C4-2B (cell line): ENCODE data around the gene CBARP.

Experiments
- H3K27ac ChIP-seq: fragments of 450-650 bp; 2 replicates; pipeline ENCODE4 v1.5.1; 2017
- CTCF ChIP-seq: fragments of 450-650 bp; conservative IDR thresholded peaks from 2 replicates; pipeline ENCODE4 v1.5.1; 2017; ENCODE audit warnings: mild to moderate bottlenecking
- ZFX ChIP-seq: fragments of 450-650 bp; IDR thresholded peaks from 2 replicates; pipeline ENCODE4 v1.6.1; 2017

CBARP gene

GRCh38 chr19:1278713-1279660 is 41.2 kb upstream of the CBARP start:
- no peak overlapping the region for H3K27ac ChIP-seq

DNA sequence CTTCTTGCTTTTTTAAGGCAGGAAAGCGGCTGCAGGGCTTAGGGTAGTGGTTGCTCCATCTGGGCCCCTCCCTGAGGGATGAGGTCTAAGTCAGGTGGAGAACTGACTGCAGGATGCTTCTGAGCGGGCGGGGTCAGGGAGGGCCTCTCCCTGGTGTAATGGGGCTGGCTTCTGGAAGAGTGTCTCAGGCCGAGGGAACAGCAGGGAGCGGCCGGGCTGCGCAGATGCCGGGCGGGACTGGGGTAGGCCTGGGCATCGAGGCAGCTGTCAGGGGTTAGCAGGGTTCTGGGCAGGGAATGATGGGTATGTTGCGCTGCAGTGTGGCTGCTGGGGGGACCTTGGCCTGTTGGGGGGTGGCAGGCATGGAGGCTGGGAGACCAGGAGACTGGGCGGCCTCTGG is 40.3 kb upstream of the CBARP start:
- H3K27ac ChIP-seq, result no peak overlapping the region
- TF ChIP-seq CTCF (no peak), ZFX (no peak)

More at GRCh38 chr19:1278713-1279660, 41.2 kb upstream of the CBARP start:
- TF ChIP-seq ZFX (no peak), CTCF (no peak)

DNA sequence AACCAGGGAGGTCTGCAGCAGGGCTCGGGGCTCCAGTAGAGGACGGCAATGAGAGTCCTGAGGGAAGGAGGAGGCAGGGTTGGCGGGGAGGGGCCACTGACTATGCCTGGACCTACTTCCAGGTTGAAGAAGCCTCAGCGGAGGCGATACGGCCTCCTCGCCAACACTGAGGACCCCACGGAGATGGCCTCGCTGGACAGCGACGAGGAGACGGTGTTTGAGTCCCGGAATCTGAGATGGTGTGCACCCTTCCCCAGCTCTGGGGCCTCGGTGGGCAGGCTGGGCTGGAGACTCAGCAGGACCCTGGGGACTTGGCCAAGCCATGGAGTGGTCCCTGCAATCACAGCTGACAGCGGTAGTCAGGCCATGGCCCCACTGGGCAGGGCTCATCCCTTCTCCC is 39.3 kb upstream of the CBARP start:
- TF ChIP-seq CTCF (no peak), ZFX (no peak)
- H3K27ac ChIP-seq, result peak overlapping the region; percentile 94

- peak overlapping the region; percentile 94 for H3K27ac ChIP-seq
- no peak for TF ChIP-seq CTCF
- TF ChIP-seq ZFX, result no peak
Measured at GRCh38 chr19:1276628-1277022, 38.8 kb upstream of the CBARP start.

GRCh38 chr19:1275976-1276627 is 38.3 kb upstream of the CBARP start:
- TF ChIP-seq CTCF (no peak), ZFX (no peak)
- peak overlapping the region; percentile 94 for H3K27ac ChIP-seq

DNA sequence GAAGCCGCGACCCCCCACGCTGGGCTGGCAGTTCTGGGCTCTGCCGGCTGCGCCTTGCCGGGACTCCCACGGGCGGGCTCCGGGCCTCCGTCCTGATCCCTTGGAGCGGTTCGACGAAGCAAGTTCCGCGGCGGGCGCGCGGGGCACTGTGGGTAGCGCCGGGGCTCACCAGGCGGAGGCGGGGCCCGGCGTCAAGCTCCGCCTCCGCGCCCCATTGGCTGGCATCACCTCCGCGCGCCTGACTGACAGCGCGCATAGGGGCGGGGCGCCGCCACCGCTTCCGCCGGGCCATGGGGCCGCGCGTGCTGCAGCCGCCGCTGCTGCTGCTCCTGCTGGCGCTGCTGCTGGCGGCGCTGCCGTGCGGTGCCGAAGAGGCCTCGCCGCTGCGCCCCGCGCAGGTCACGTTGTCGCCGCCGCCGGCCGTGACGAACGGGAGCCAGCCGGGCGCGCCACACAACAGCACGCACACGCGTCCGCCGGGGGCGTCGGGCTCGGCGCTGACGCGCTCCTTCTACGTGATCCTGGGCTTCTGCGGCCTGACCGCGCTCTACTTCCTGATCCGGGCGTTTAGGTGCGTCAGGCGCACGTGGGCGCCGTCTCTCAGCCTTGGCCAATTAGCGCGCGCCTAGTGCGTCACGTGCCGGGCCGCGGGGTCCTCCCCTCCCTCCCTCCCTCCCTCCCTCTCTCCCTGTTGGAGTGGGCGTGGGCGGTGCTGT is 37.6 kb upstream of the CBARP start, which contains the start of gene FAM174C:
FAM174C (plus strand) TSS at position 271 of the 716 bp plus-strand sequence; CDS start at position 291, 20 bp downstream.
- TF ChIP-seq CTCF (no peak), ZFX (peak; percentile 64; the same call in 1 of the 2 replicates)
- peak within 1 kb of the TSS; percentile 94 for H3K27ac ChIP-seq
